ENCODE data around the gene ZNF789.

The ZNF789 gene

DNA sequence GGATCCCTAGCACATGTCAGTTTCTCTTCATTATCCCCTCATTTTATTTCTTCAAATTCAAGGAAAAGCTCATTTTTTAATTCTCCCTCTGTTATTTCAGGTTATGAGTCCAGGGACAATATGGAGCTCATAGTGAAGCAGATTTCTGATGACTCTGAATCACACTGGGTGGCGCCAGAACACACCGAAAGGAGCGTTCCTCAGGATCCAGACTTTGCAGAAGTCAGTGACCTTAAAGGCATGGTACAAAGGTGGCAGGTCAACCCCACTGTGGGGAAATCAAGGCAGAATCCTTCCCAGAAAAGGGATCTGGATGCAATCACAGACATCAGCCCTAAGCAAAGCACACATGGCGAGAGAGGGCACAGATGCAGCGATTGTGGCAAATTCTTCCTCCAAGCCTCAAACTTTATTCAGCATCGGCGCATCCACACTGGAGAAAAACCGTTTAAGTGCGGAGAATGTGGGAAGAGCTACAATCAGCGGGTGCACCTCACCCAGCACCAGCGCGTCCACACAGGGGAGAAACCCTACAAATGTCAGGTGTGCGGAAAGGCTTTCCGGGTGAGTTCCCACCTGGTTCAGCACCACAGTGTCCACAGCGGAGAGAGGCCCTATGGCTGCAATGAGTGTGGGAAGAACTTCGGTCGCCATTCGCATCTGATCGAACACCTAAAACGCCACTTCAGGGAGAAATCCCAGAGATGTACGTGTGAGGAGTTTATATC is 53.2 kb downstream of the ZNF789 start:
- DNase-seq (ENCODE audit: low read depth): peak; percentile 11
- H3K4me3 ChIP-seq (replicated peaks; ENCODE audit: low read depth, low read length): no peak overlapping the region
- TF ChIP-seq, protein P1, sequence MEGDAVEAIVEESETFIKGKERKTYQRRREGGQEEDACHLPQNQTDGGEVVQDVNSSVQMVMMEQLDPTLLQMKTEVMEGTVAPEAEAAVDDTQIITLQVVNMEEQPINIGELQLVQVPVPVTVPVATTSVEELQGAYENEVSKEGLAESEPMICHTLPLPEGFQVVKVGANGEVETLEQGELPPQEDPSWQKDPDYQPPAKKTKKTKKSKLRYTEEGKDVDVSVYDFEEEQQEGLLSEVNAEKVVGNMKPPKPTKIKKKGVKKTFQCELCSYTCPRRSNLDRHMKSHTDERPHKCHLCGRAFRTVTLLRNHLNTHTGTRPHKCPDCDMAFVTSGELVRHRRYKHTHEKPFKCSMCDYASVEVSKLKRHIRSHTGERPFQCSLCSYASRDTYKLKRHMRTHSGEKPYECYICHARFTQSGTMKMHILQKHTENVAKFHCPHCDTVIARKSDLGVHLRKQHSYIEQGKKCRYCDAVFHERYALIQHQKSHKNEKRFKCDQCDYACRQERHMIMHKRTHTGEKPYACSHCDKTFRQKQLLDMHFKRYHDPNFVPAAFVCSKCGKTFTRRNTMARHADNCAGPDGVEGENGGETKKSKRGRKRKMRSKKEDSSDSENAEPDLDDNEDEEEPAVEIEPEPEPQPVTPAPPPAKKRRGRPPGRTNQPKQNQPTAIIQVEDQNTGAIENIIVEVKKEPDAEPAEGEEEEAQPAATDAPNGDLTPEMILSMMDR (IDR thresholded peaks at IDR 0.05; ENCODE audit: low read length, missing control alignments): peak; percentile 8

DNA sequence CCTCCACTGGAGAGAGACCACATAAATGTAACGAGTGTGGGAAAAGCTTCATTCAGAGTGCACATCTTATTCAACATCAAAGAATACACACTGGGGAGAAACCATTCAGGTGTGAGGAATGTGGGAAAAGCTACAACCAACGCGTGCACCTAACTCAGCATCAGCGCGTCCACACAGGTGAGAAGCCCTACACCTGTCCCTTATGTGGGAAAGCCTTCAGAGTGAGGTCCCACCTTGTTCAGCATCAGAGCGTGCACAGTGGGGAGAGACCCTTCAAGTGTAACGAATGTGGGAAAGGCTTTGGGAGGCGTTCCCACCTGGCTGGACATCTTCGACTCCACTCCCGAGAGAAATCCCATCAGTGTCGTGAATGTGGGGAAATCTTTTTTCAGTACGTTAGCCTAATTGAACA is 58.7 kb downstream of the ZNF789 start:
- peak; percentile 7 for DNase-seq (ENCODE audit: low read depth)
- no peak overlapping the region for H3K4me3 ChIP-seq (replicated peaks; ENCODE audit: low read depth, low read length)
- TF ChIP-seq, protein P1 (IDR thresholded peaks at IDR 0.05; ENCODE audit: low read length, missing control alignments): no peak

DNA sequence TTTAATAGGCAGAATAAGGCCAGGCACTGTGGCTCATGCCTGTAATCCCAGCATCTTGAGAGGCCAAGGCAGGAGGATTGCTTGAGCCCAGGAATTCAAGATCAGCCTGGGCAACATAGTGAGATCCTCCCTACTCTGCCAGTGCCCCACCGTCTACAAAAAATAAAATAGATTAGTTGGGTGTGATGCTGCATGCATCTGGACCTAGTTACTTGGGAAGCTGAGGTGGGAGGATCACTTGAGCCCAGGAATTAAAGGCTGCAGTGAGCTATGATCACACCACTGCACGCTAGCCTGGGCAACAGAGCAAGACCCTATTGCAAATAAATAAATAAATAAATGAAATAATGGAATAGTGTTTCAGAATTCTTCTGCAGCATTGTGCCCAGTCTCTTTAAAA is 63.0 kb downstream of the ZNF789 start:
- TF ChIP-seq, protein P1 (IDR thresholded peaks at IDR 0.05; ENCODE audit: low read length, missing control alignments): no peak
- no peak for DNase-seq (ENCODE audit: low read depth)
- H3K4me3 ChIP-seq (replicated peaks; ENCODE audit: low read depth, low read length): no peak overlapping the region
